Vagina (tissue), 2 donors: ENCODE data around the gene DMRTC2. TPM values are rescaled to one million over a fixed set of nuclear protein-coding genes. Genes with fewer than 3 reads are reported as not detected.

ENCODE experiments used
- DNase-seq, 2 donors: peaks; one replicate each; pipeline ENCODE4 v3.0.0-alpha.2; 2017; ENCODE audit errors: extremely low spot score in 2 of 2
- H3K27ac ChIP-seq: fragments of 200-600 bp; sonication (generic); one replicate; pipeline ENCODE4 v1.5.1; 2019
- H3K27me3 ChIP-seq: fragments of 200-600 bp; sonication (generic); one replicate; pipeline ENCODE4 v1.5.1; 2019
- H3K36me3 ChIP-seq, 2 donors: fragments of 200-600 bp; sonication (generic); one replicate each; pipeline ENCODE4 v1.5.1; 2017 to 2019
- H3K4me1 ChIP-seq: fragments of 200-600 bp; sonication (generic); one replicate; pipeline ENCODE4 v1.5.1; 2019
- H3K4me3 ChIP-seq, 2 donors: fragments of 200-600 bp; sonication (generic); 1 replicate in 1 of 2; 2 replicates in 1 of 2; pipeline ENCODE4 v1.5.1; 2016 to 2019
- H3K9me3 ChIP-seq: fragments of 200-600 bp; sonication (generic); one replicate; pipeline ENCODE4 v1.5.1; 2019
- POLR2A ChIP-seq, 2 donors: fragments of 450-650 bp; IDR thresholded peaks; one replicate each; pipeline ENCODE4 v1.6.1; 2017; ENCODE audit warnings: antibody characterized with exemption in 2 of 2, mild to moderate bottlenecking in 2 of 2, moderate library complexity in 2 of 2
- POLR2AphosphoS5 ChIP-seq, 2 donors: sonication (generic); formaldehyde crosslinking; IDR thresholded peaks; one replicate each; pipeline ENCODE4 v1.9.0; 2017; ENCODE audit warnings: antibody characterized with exemption in 2 of 2, mild to moderate bottlenecking in 2 of 2, low read depth in 1 of 2; ENCODE audit not compliant: insufficient read depth in 1 of 2
- intact Hi-C: fragments of 100-400 bp; cut with DNase I; formaldehyde crosslinking; loops from one replicate; pipeline ENCODE4 v1.15.1; 2023
- total RNA-seq: library from RNA; depleted of rRNA; stranded (reverse); fragments of >200 nt; gene quantifications from one replicate; pipeline ENCODE4 v1.2.3, GENCODE V29; 2016
- TF ChIP-seq, protein P1 (sequence below), 3 experiments: fragments of 450-650 bp in 2 of 3; fragments of 200-600 bp in 1 of 3; sonication (generic) in 1 of 3; IDR thresholded peaks; one replicate each; pipeline ENCODE4 v1.5.1; 2017 to 2019; ENCODE audit warnings: antibody characterized with exemption in 3 of 3, mild to moderate bottlenecking in 2 of 3, moderate library complexity in 2 of 3

Gene DMRTC2
- total RNA-seq, 1 donor from 2014 or later = not detected

- no peak for DNase-seq
- TF ChIP-seq POLR2A (IDR thresholded peaks at IDR 0.05) (peak in 1 of 2 donors; percentile 24), POLR2AphosphoS5 (IDR thresholded peaks at IDR 0.05; ENCODE audit: insufficient read depth in 1 of 2, low read depth in 1 of 2) (peak in 1 of 2 donors; percentile 56)
- TF ChIP-seq, protein P1, sequence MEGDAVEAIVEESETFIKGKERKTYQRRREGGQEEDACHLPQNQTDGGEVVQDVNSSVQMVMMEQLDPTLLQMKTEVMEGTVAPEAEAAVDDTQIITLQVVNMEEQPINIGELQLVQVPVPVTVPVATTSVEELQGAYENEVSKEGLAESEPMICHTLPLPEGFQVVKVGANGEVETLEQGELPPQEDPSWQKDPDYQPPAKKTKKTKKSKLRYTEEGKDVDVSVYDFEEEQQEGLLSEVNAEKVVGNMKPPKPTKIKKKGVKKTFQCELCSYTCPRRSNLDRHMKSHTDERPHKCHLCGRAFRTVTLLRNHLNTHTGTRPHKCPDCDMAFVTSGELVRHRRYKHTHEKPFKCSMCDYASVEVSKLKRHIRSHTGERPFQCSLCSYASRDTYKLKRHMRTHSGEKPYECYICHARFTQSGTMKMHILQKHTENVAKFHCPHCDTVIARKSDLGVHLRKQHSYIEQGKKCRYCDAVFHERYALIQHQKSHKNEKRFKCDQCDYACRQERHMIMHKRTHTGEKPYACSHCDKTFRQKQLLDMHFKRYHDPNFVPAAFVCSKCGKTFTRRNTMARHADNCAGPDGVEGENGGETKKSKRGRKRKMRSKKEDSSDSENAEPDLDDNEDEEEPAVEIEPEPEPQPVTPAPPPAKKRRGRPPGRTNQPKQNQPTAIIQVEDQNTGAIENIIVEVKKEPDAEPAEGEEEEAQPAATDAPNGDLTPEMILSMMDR (IDR thresholded peaks at IDR 0.05) = no peak
- Histone ChIP-seq H3K27ac (peak within 1 kb of the TSS; percentile 78), H3K4me1 (peaks cover 44% of the 10 kb centered on the region), H3K27me3 (no peaks in the 10 kb centered on the region), H3K36me3 (no peaks in the 10 kb centered on the region), H3K4me3 (peak within 1 kb of the TSS; percentile 61 to 82), H3K9me3 (no peaks in the 10 kb centered on the region)
- intact Hi-C loops = loop anchor here (5.0 kb wide), 1 partner anchor 74 kb away; the partner anchor contains the start of gene RABAC1
Measured at GRCh38 chr19:41882568-41883462, 38.0 kb downstream of the DMRTC2 start, which contains the start of gene ARHGEF1. Gene ARHGEF1 (plus strand): TSS chr19:41883184. CDS start chr19:41888083, 4,899 bp downstream.

DNA sequence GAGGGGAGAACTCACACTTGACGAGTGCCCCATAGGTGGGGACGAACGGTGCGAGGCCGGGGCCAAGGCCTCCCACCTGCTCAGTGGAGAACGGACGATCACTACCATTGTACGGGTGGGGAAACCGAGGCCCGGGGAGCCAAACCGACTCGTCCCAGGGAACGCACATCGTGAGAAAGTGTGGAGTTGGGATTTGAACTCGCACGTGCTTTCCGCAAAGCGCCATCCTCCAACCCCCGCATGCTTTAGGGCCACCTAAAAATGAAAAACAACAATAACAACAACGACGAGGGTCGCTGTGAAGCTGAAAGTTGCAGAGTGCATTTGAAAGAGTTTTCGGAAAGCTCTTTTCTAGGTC is 38.6 kb downstream of the DMRTC2 start:
- Histone ChIP-seq H3K27ac (peak overlapping the region; percentile 78), H3K9me3 (no peaks in the 10 kb centered on the region), H3K4me3 (peak overlapping the region; percentile 61 to 82), H3K4me1 (peaks cover 46% of the 10 kb centered on the region), H3K36me3 (no peaks in the 10 kb centered on the region), H3K27me3 (no peaks in the 10 kb centered on the region)
- TF ChIP-seq POLR2A (IDR thresholded peaks at IDR 0.05) (no peak), POLR2AphosphoS5 (IDR thresholded peaks at IDR 0.05; ENCODE audit: insufficient read depth in 1 of 2, low read depth in 1 of 2) (no peak)
- TF ChIP-seq, protein P1 (IDR thresholded peaks at IDR 0.05) = no peak
- DNase-seq = no peak
- intact Hi-C loops = loop anchor here (5.0 kb wide), 1 partner anchor 74 kb away; the partner anchor contains the start of gene RABAC1

GRCh38 chr19:41883821-41884733 is 39.2 kb downstream of the DMRTC2 start:
- peak in 1 of 2 donors; percentile 90 for DNase-seq
- intact Hi-C loops = loop anchor here (5.0 kb wide), 1 partner anchor 73 kb away; the partner anchor contains the start of gene RABAC1
- Histone ChIP-seq H3K4me3 (peak overlapping the region; percentile 61 to 82), H3K4me1 (peaks cover 46% of the 10 kb centered on the region), H3K27ac (peak overlapping the region; percentile 78), H3K36me3 (peaks cover 0 to 2% of the 10 kb centered on the region in 2 donors), H3K27me3 (no peaks in the 10 kb centered on the region), H3K9me3 (no peaks in the 10 kb centered on the region)
- TF ChIP-seq POLR2AphosphoS5 (IDR thresholded peaks at IDR 0.05; ENCODE audit: insufficient read depth in 1 of 2, low read depth in 1 of 2) (peak; percentile 89 to 95), POLR2A (IDR thresholded peaks at IDR 0.05) (peak in 1 of 2 donors; percentile 44)
- TF ChIP-seq, protein P1 (IDR thresholded peaks at IDR 0.05) = no peak

GRCh38 chr19:41886761-41887710 is 42.2 kb downstream of the DMRTC2 start:
- H3K9me3 ChIP-seq = no peaks in the 10 kb centered on the region
- DNase-seq = no peak
- H3K27ac ChIP-seq = no peak overlapping the region
- intact Hi-C loops = no loop called here
- TF ChIP-seq POLR2AphosphoS5 (IDR thresholded peaks at IDR 0.05; ENCODE audit: insufficient read depth in 1 of 2, low read depth in 1 of 2) = no peak
- TF ChIP-seq, protein P1 (IDR thresholded peaks at IDR 0.05) = no peak
- TF ChIP-seq POLR2A (IDR thresholded peaks at IDR 0.05) = no peak
- H3K4me1 ChIP-seq = peaks cover 45% of the 10 kb centered on the region
- H3K27me3 ChIP-seq = no peaks in the 10 kb centered on the region
- peaks cover 0 to 12% of the 10 kb centered on the region in 2 donors for H3K36me3 ChIP-seq
- H3K4me3 ChIP-seq = peak overlapping the region in 1 of 2 donors; percentile 22
